GM21825 (cell line): Measurements from ENCODE around the gene CNOT6.
"Not testable (repeated sequence)": the region's sequence is repeated elsewhere in the genome, so short reads cannot be mapped to it uniquely, and the experiment has no call there.

ENCODE experiments used
- ATAC-seq: cut with Tn5 transposase; IDR thresholded peaks from one replicate; pipeline ENCODE4 v1.9.1; 2021; ENCODE audit warnings: mild to moderate bottlenecking, moderate library complexity; ENCODE audit not compliant: unreplicated experiment

CNOT6 gene

DNA sequence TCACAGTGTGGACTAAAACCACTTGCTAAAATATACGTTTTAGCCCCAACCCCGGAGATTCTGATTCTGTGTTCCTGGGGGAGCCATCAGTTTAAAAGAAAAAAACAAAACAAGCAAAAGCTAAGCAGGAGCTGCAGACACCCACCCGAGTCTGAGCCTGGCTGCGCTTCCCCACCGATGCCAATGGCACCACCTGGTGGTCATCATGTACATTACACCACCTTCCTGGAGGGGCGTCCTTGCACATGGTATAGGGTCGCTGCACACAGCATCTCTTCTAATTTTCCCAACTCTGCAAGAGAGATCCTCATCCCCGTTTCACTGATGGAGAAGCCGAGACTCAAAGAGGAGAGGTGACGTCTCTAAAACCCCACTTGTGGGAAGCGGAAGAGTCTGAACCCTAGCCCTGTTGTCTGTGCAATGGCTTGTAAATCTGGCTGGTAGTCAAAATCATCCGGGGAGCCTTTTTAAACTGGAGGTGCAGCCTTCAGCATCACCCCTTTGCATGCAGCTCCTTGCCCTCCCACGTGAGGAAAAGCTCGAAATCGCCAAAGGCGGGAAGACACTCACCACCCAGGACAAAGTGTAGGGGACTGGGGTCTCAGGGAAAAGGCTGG, 23.1 kb upstream of the CNOT6 start:
- ATAC-seq, result no peak

GRCh38 chr5:180471866-180472265, 22.3 kb upstream of the CNOT6 start:
- no peak for ATAC-seq

DNA sequence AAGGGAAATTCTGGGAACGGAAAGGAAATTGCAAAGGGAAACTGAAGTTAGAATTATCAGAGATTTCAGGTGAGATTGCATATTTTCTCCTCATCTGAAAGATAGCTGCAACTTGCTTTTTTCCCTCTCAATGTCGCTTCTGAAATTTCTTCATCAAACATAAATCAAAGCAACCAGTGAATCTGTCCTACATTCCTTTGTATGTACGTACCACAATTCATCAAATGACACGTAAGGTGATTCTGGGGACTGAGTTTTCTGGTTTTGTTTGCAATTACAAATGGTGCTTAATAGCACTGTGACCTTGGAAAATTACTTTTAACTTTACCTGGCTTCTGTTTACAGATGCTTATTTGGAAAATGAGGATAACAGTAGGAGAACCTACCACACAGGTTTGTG, 21.9 kb upstream of the CNOT6 start:
- no peak for ATAC-seq

- not testable (repeated sequence) for ATAC-seq
Measured at GRCh38 chr5:180473386-180473785, 20.8 kb upstream of the CNOT6 start.

DNA sequence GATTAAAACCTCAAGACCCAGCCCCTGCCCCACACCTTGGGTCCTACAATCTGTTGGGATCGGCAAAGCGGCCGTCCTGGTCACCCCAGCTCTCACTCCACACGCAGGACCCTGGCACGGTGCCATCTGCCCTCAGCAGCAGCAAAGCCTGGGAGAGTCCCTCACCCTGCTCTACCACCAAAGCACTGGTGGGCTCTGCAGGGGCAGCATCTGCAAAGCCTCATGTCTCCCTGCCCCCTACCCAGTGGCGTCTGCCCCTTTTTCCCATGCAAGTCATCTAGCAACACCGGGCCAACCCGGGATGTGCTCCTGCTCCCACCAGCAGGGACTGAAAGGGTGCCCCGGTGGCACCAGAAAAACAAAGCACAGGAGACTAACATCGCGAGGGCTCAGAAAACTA, 19.6 kb upstream of the CNOT6 start:
- no peak for ATAC-seq

DNA sequence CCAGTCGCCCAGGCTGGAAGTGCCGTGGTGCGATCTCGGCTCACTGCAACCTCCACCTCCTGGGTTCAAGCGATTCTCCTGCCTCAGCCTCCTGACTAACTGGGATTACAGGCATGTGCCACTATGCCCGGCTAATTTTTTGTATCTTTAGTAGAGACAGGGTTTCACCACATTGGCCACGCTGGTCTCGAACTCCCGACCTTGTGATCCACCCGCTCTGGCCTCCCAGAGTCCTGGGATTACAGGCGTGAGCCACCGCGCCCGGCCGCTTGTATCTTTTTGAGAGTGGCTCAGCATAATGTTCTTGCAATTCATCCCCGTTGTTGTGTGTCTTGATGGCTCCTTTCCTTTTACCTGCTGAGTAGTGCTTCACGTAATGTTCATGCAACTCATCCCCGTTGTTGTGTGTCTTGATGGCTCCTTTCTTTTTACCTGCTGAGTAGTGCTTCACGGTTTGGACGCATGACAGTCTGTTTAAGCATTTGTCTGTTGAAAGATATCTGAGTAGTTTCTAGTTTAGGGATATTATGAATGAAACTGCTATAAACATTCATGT, 18.1 kb upstream of the CNOT6 start:
- not testable (repeated sequence) for ATAC-seq

DNA sequence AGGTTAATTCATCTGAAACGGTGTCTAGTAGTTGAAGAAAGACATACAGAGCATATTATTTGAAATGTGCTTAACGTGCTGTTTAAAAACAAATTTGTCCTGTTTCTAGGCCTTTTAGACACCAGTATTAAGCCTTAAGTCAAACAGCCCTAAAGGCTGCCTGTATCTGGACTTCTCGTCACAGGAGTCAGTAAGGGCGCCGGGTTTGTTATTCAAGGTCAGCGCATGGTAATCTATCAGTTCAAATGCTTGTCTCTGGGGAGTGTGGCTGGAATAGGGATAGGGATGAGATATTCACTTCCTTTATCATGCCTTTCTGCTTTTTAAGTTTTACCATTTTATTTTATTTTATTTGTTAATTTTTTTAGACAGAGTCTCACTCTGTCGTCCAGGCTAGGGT, 9.4 kb upstream of the CNOT6 start:
- ATAC-seq, result no peak

DNA sequence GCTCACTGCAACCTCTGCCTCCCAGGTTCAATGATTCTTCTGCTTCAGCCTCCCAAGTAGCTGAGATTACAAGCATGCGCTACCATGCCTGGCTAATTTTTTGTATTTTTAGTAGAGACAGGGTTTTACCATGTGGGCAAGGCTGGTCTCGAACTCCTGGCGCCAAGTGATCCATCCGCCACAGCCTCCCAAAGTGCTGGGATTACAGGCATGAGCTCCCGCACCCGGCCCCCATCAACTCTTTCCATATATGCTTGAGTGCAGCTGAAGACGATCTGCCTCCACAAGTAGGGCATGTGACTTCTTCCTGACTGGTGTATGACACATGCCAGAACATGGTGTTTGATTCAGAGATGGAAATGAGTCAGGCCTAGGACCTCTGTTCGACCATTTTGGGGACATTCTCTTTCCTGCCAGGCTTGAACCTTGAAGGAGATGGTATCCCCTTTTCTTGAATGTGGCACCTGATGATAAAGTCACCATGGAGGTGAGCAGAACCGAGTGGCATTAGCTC, 7.5 kb upstream of the CNOT6 start:
- ATAC-seq, result no peak

DNA sequence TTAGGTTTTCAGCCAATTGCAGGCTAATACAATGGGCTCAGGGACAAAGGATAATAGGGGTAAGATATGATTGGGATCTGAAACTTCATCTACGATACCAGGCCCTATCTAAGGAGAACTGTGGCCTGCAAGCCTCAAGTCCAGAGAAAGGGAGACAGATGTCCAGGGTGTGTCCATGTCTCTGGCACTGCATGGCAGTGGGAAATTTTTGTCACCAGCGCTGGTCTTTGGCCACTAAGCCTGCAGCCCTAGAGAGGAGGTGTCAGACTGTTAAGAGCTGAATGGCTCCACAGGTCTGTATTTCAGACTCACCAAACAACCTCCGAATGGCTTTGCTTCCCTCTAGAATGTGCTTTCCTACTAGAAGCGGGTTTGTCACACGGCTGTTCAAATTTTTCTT, 6.6 kb upstream of the CNOT6 start:
- no peak for ATAC-seq

DNA sequence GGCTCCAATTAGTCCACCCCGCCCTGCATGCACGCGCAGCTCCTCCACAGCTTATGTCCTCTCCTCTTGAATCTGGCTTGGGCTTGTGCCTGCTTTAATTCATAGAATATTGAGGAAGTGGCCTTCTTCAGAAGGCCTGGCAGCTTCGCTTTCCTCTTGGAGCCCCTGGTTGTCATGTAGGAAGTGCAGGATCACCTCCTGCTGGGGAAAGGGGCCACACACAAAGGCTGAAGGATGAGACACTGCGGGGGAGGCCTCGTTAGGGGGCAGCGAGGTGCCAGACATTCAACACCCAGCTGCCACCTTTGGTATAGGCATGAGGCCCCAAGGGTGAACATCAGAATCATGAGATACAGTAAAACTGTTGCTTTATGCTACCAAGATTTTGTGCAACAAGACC, 2.7 kb upstream of the CNOT6 start:
- ATAC-seq, result no peak

GRCh38 chr5:180492226-180492903, 1.8 kb upstream of the CNOT6 start:
- no peak for ATAC-seq

DNA sequence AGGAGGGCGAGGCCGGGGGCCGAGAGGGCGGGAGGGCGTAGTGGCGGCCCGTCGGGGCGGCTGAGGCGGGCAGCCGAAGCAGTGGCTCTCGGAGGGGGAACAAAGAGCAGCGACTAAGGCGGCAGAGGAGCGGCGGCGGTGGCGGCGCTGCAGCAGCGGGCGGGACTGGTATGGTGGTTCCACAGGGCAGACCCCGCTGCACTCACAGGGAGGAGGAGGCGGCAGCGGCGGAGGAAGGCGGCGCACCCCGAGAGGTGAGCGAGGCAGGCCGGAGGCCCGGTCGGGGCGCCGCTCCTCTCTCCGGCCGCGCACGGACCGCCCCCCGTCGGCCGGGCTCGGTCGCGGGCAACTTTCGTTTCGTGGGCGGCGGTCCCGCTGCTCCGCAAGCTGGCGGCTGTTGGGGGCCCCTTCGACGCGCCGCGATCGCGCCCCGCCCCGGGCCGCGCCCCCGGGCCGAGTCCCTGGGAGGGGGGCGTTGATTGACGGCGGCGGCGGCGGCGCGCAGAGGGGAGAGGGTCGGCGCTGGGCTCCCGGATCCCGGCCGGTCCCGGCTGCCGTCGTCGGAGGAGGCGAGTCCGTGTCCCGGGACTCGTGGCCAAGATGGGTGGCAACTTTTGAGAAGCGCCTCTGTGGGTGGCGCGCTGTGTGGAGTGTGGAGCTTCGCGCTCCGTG, 467 bp downstream of the CNOT6 start:
- peak; percentile 33 for ATAC-seq

GRCh38 chr5:180495292-180495691, 1.1 kb downstream of the CNOT6 start:
- ATAC-seq, result no peak

- ATAC-seq, result no peak
Measured at GRCh38 chr5:180495991-180496741, 2.0 kb downstream of the CNOT6 start.

- not testable (repeated sequence) for ATAC-seq
Measured at GRCh38 chr5:180496806-180497205, 2.6 kb downstream of the CNOT6 start.

GRCh38 chr5:180497865-180498264, 3.7 kb downstream of the CNOT6 start:
- not testable (repeated sequence) for ATAC-seq

GRCh38 chr5:180498378-180498777, 4.2 kb downstream of the CNOT6 start:
- ATAC-seq, result no peak

DNA sequence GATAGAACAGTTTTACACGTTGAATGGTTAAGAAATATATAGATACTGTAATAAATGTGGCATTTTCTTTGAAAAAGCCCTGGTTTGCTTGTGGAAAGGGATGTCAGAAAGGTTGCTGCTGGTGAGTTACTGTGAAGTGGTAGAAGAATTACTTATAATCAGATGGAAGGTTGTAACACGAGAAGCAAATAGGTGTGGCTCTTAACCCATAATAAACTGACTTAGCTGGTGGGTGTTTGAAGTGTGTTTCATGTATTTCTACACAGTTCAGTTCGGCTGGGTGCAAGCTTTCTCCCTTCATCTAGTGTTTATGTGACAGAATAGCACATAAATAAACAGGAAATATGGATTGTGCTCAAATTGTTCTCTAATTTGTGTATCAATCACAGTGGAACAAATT, 5.5 kb downstream of the CNOT6 start:
- no peak for ATAC-seq

DNA sequence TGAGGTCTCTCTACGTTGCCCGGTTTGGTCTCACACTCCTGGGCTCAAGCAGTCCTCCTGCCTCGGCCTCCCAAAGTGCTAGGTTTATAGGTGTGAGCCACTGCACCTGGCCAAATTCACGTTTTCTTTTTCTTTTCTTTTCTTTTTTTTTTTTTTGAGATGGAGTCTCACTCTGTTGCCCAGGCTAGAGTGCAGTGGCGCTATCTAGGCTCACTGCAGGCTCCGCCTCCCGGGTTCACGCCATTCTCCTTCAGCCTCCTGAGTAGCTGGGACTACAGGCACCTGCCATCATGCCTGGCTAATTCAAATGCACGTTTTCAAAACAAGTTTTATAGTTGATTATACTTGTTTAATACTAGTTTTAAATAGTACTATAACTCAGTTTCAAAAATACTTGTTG, 6.1 kb downstream of the CNOT6 start:
- ATAC-seq, result not testable (repeated sequence)

GRCh38 chr5:180507661-180508060, 13.5 kb downstream of the CNOT6 start:
- no peak for ATAC-seq

DNA sequence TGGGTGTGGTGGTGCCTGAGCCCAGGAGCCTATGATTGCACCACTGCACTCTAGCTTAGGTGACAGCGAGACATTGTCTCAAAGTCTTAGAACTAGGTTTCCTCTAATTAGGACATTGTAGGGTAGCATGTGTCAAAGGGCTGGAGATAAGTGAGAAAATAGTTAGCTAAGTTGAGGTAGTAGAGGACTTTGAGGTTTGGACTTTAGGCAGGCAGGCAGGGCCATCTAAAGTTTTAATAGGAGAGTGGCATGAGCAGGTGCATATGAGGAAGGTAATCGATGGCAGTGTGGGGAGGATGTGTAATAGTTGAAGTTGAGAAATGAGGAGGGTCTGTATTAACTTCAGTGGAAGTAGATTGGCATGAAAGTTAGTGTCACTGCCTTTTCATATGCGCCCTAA, 21.1 kb downstream of the CNOT6 start:
- no peak for ATAC-seq
